ENCODE measurements around the gene HERPUD2. TPM values are rescaled to one million over a fixed set of nuclear protein-coding genes. Genes with fewer than 3 reads are reported as not detected.

Gene HERPUD2
- polyA plus RNA-seq, 1 of the 3 experiments (the other 2 are of a cell fraction) = 39.2 TPM

- 89% methylated on average over 3 of the region's 3 CpGs for WGBS (ENCODE audit: low lambda C conversion rate)
- Histone ChIP-seq H3K9me3 (no peaks in the 10 kb centered on the region), H3K9ac (no peak overlapping the region), H3K36me3 (replicated peaks in 1 of 2; ENCODE audit: control insufficient read depth in 1 of 2, insufficient read depth in 2 of 2, low read length in 1 of 2) (no peaks in the 10 kb centered on the region), H3K79me2 (ENCODE audit: insufficient read depth) (no peaks in the 10 kb centered on the region), H3K9me2 (no peaks in the 10 kb centered on the region), H2AFZ (ENCODE audit: low read depth) (no peak overlapping the region), H3K4me2 (no peak overlapping the region), H3K27ac (ENCODE audit: low read depth in 2 of 2, low read length in 1 of 2) (no peak overlapping the region), H3K4me3 (ENCODE audit: low read depth in 2 of 2, low read length in 1 of 2) (no peak overlapping the region), H3K4me1 (ENCODE audit: control insufficient read depth in 1 of 2, insufficient read depth in 2 of 2, low read depth in 1 of 2, low read length in 1 of 2) (peaks cover 0 to 13% of the 10 kb centered on the region in 2 experiments; a peak in 2 of 4 replicates), H3F3A (replicated peaks; ENCODE audit: insufficient read depth) (no peaks in the 10 kb centered on the region), H4K20me1 (ENCODE audit: insufficient read depth) (no peaks in the 10 kb centered on the region), H3K27me3 (ENCODE audit: insufficient read depth) (no peaks in the 10 kb centered on the region)
- ChIA-PET POLR2A (interaction anchor here (0.7 to 1.2 kb wide), 2 partner anchors 10 to 65 kb away, joined by 3 to 4 read pairs; partner anchors contain the start of gene SEPTIN7), CTCF (interaction anchor here (0.8 to 2.6 kb wide), 9 partner anchors 11 to 171 kb away, joined by 3 to 9 read pairs (median 4); partner anchors contain the start of gene SEPTIN7)
- TF ChIP-seq GATA2 (CRISPR knock-in tag; IDR thresholded peaks at IDR 0.05) (no peak), GABPA (IDR thresholded peaks at IDR 0.05; ENCODE audit: low read depth) (no peak), CTCF (IDR thresholded peaks at IDR 0.05) (no peak), YY1 (IDR thresholded peaks at IDR 0.05; ENCODE audit: low read depth) (no peak), ZBTB33 (IDR thresholded peaks at IDR 0.05; ENCODE audit: borderline replicate concordance, low read depth) (no peak), RAD21 (IDR thresholded peaks at IDR 0.05; ENCODE audit: low read length) (no peak), TCF12 (IDR thresholded peaks at IDR 0.05) (no peak), JUND (IDR thresholded peaks at IDR 0.05) (no peak), EP300 (IDR thresholded peaks at IDR 0.05; ENCODE audit: borderline replicate concordance in 1 of 2, low read depth in 1 of 2, low read length in 1 of 2) (no peak), RCOR1 (IDR thresholded peaks at IDR 0.05; ENCODE audit: low read length) (no peak)
- DNase-seq = no peak
These were observed 40.5 kb upstream of the HERPUD2 start for GRCh38 chr7:35735396-35735795.

- no peaks in the 10 kb centered on the region for H3K9me3 ChIP-seq
- no peaks in the 10 kb centered on the region for H3K79me2 ChIP-seq (ENCODE audit: insufficient read depth)
- peak overlapping the region in 1 of 2 experiments; percentile 24; a peak in 2 of 4 replicates for H3K27ac ChIP-seq (ENCODE audit: low read depth in 2 of 2, low read length in 1 of 2)
- no peaks in the 10 kb centered on the region for H3K36me3 ChIP-seq (replicated peaks in 1 of 2; ENCODE audit: control insufficient read depth in 1 of 2, insufficient read depth in 2 of 2, low read length in 1 of 2)
- no peak for DNase-seq
- POLR2A ChIA-PET = interaction anchor here (1.2 kb wide), 1 partner anchor 66 kb away, joined by 4 read pairs; the partner anchor contains the start of gene SEPTIN7
- H3K4me3 ChIP-seq (ENCODE audit: low read depth in 2 of 2, low read length in 1 of 2) = no peak overlapping the region
- WGBS (ENCODE audit: low lambda C conversion rate) = 58% methylated on average over 5 of the region's 5 CpGs
- no peak overlapping the region for H3K4me2 ChIP-seq
- no peaks in the 10 kb centered on the region for H3K9me2 ChIP-seq
- H3K4me1 ChIP-seq (ENCODE audit: control insufficient read depth in 1 of 2, insufficient read depth in 2 of 2, low read depth in 1 of 2, low read length in 1 of 2) = peaks cover under 1 to 24% of the 10 kb centered on the region in 2 experiments; a peak in 2 of 4 replicates
- no peaks in the 10 kb centered on the region for H3K27me3 ChIP-seq (ENCODE audit: insufficient read depth)
- H4K20me1 ChIP-seq (ENCODE audit: insufficient read depth) = no peaks in the 10 kb centered on the region
- no peak overlapping the region for H3K9ac ChIP-seq
- no peaks in the 10 kb centered on the region for H3F3A ChIP-seq (replicated peaks; ENCODE audit: insufficient read depth)
- TF ChIP-seq YY1 (IDR thresholded peaks at IDR 0.05; ENCODE audit: low read depth) (no peak), MXI1 (IDR thresholded peaks at IDR 0.05; ENCODE audit: low read depth, low read length) (no peak; the same call in 1 of the 2 replicates), GATA2 (CRISPR knock-in tag; IDR thresholded peaks at IDR 0.05) (peak; percentile 21; the same call in 1 of the 2 replicates)
- CTCF ChIA-PET = interaction anchor here (0.9 to 2.6 kb wide), 4 partner anchors 21 to 68 kb away, joined by 3 to 9 read pairs (median 4); partner anchors contain the start of gene SEPTIN7
- H2AFZ ChIP-seq (ENCODE audit: low read depth) = peak overlapping the region; percentile 12; the same call in 1 of the 2 replicates
These were observed 39.1 kb upstream of the HERPUD2 start for GRCh38 chr7:35734001-35734483.
